Activated CD8-positive, alpha-beta T cell treated with anti-CD3 and anti-CD28 coated beads for 36 hours (primary cell): ENCODE measurements around the gene NELFCD. TPM values are rescaled to one million over a fixed set of nuclear protein-coding genes. Genes with fewer than 3 reads are reported as not detected.

Experiments used
- ATAC-seq: fragments of 200-7000 bp; cut with Tn5 transposase; one replicate; pipeline ENCODE4 v1.10.0; 2021; ENCODE audit warnings: mild to moderate bottlenecking, moderate library complexity
- CTCF ChIA-PET: fragments of 350-600 bp; sonication (Branson Sonifier 250); formaldehyde crosslinking; loops from one replicate; lab custom pipeline; 2021; ENCODE audit warnings: antibody characterized with exemption; lab: Charles Lee
- POLR2A ChIA-PET: fragments of 350-600 bp; sonication (Branson Sonifier 250); formaldehyde crosslinking; loops from one replicate; lab custom pipeline; 2021; ENCODE audit warnings: antibody characterized with exemption; lab: Charles Lee
- DNase-seq: peaks from one replicate; pipeline ENCODE4 v3.0.0-alpha.2; 2020
- H3K27ac Mint-ChIP-seq: one replicate; pipeline ENCODE4 v1.8.0; 2021; ENCODE audit warnings: mild to moderate bottlenecking, mixed read lengths
- H3K27me3 Mint-ChIP-seq: one replicate; pipeline ENCODE4 v1.8.0; 2021; ENCODE audit warnings: mixed read lengths
- H3K36me3 Mint-ChIP-seq: one replicate; pipeline ENCODE4 v1.8.0; 2021; ENCODE audit warnings: low read depth, mixed read lengths
- H3K4me1 Mint-ChIP-seq: one replicate; pipeline ENCODE4 v1.8.0; 2021; ENCODE audit warnings: low read depth, mixed read lengths
- H3K4me3 Mint-ChIP-seq: one replicate; pipeline ENCODE4 v1.8.0; 2021; ENCODE audit warnings: mild to moderate bottlenecking, moderate library complexity, mixed read lengths
- H3K9me3 Mint-ChIP-seq: one replicate; pipeline ENCODE4 v1.8.0; 2021; ENCODE audit warnings: mixed read lengths
- CTCF ChIP-seq: fragments of 200-600 bp; IDR thresholded peaks from one replicate; pipeline ENCODE4 v1.8.0; 2022; ENCODE audit warnings: antibody characterized with exemption, mild to moderate bottlenecking
- intact Hi-C: fragments of 100-400 bp; cut with micrococcal nuclease; formaldehyde crosslinking; loops from one replicate; pipeline ENCODE4 v1.10.0; 2022
- total RNA-seq, 2 experiments: library from RNA; stranded (reverse); gene quantifications; one replicate each; pipeline ENCODE4 v1.2.3, GENCODE V29; 2021

Gene NELFCD, protein sequence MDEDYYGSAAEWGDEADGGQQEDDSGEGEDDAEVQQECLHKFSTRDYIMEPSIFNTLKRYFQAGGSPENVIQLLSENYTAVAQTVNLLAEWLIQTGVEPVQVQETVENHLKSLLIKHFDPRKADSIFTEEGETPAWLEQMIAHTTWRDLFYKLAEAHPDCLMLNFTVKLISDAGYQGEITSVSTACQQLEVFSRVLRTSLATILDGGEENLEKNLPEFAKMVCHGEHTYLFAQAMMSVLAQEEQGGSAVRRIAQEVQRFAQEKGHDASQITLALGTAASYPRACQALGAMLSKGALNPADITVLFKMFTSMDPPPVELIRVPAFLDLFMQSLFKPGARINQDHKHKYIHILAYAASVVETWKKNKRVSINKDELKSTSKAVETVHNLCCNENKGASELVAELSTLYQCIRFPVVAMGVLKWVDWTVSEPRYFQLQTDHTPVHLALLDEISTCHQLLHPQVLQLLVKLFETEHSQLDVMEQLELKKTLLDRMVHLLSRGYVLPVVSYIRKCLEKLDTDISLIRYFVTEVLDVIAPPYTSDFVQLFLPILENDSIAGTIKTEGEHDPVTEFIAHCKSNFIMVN
- total RNA-seq: 100 to 1,000 TPM; 106 to 120 TPM

GRCh38 chr20:58980711-58981627 is at the start of gene NELFCD:
TSS of gene NELFCD (plus strand) at chr20:58981256. CDS start at chr20:58981310, 54 bp downstream.
- DNase-seq (peak; percentile 87), ATAC-seq (peak; percentile 89)
- no peak for TF ChIP-seq CTCF
- peak within 1 kb of the TSS; percentile 94 for H3K4me3 Mint-ChIP-seq
- peaks cover 24% of the 10 kb centered on the region for H3K36me3 Mint-ChIP-seq
- CTCF ChIA-PET: interaction anchor here (1.2 to 1.9 kb wide), 3 partner anchors 21 to 228 kb away, joined by 3 to 5 read pairs (median 4); partner anchors contain the start of gene ATP5F1E
- H3K4me1 Mint-ChIP-seq: peaks cover 29% of the 10 kb centered on the region
- H3K9me3 Mint-ChIP-seq: no peaks in the 10 kb centered on the region
- H3K27ac Mint-ChIP-seq: peak within 1 kb of the TSS; percentile 93
- POLR2A ChIA-PET: interaction anchor here (0.6 to 2.3 kb wide), 11 partner anchors 8 to 179 kb away, joined by 3 to 12 read pairs (median 4); partner anchors contain the start of gene ATP5F1E
- H3K27me3 Mint-ChIP-seq: no peaks in the 10 kb centered on the region
- intact Hi-C loops: loop anchor here (5.0 kb wide), 1 partner anchor 89 kb away; no protein-coding TSS in a partner anchor

- Mint-ChIP-seq H3K4me1 (no peaks in the 10 kb centered on the region), H3K9me3 (peaks cover 2% of the 10 kb centered on the region), H3K27ac (no peak overlapping the region), H3K27me3 (peaks cover 14% of the 10 kb centered on the region), H3K4me3 (no peak overlapping the region), H3K36me3 (no peaks in the 10 kb centered on the region)
- POLR2A ChIA-PET: interaction anchor here (0.7 kb wide), 1 partner anchor 13 kb away, joined by 3 read pairs; no protein-coding TSS in a partner anchor
- DNase-seq (no peak), ATAC-seq (no peak)
- no peak for TF ChIP-seq CTCF
- CTCF ChIA-PET: no interaction called here
- intact Hi-C loops: no loop called here
These were observed 48.9 kb upstream of the NELFCD start for GRCh38 chr20:58932170-58932569.

DNA sequence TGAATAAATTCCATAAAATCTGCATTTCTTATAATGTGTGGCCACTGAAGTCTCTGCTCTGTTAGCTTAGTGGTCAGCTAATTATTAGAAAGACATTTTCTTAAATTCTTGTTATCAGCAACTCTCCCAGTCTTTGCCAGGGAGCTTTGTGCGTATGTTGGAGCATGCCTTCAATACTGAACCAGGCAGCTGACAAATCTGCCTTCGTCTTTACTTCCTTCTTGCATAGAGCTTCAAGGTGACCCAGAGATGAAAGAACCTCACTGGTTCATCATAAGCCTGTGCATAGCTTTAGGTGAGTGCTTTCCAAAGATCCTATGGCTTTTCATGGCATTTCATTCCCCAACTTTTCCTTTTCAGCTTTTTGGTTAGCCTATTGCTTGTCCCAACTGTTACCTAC is 43.0 kb upstream of the NELFCD start:
- CTCF ChIA-PET: no interaction called here
- intact Hi-C loops: no loop called here
- H3K4me3 Mint-ChIP-seq: no peak overlapping the region
- ATAC-seq: no peak
- H3K27ac Mint-ChIP-seq: no peak overlapping the region
- no peak for TF ChIP-seq CTCF
- no peaks in the 10 kb centered on the region for H3K36me3 Mint-ChIP-seq
- H3K27me3 Mint-ChIP-seq: peaks cover 9% of the 10 kb centered on the region
- POLR2A ChIA-PET: no interaction called here
- H3K4me1 Mint-ChIP-seq: no peaks in the 10 kb centered on the region
- peaks cover 2% of the 10 kb centered on the region for H3K9me3 Mint-ChIP-seq
- DNase-seq: no peak

DNA sequence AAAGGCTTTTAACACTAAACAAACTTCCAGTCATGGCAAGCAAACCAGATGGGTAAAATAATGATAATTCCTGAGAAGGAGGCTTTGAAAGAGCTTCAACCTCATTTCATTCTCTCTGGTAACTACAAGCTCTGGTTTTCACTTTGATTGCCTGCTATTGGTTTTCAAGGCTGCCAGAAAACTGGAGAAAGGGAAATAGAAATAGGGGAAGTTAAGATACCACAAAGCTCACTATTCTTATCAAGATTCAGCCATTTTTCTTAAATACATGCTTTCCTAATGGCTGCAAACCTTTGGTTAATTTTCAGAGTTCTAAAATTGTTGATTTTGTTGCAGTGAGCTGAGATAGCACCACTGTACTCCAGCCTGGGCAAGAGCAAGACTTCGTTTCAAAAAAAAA is 42.5 kb upstream of the NELFCD start:
- intact Hi-C loops: no loop called here
- ChIA-PET CTCF (interaction anchor here (1.2 kb wide), 1 partner anchor 21 kb away, joined by 3 read pairs; no protein-coding TSS in a partner anchor), POLR2A (no interaction called here)
- ATAC-seq (no peak), DNase-seq (no peak)
- TF ChIP-seq CTCF: no peak
- Mint-ChIP-seq H3K4me1 (no peaks in the 10 kb centered on the region), H3K9me3 (peaks cover 2% of the 10 kb centered on the region), H3K27me3 (peaks cover 9% of the 10 kb centered on the region), H3K36me3 (no peaks in the 10 kb centered on the region), H3K4me3 (no peak overlapping the region), H3K27ac (no peak overlapping the region)
